GM21381 (cell line): Measurements from ENCODE around the gene VSTM2A.

Experiments
- ATAC-seq: cut with Tn5 transposase; IDR thresholded peaks from one replicate; pipeline ENCODE4 v1.9.1; 2021; ENCODE audit warnings: mild to moderate bottlenecking, moderate library complexity; ENCODE audit not compliant: unreplicated experiment

VSTM2A gene

DNA sequence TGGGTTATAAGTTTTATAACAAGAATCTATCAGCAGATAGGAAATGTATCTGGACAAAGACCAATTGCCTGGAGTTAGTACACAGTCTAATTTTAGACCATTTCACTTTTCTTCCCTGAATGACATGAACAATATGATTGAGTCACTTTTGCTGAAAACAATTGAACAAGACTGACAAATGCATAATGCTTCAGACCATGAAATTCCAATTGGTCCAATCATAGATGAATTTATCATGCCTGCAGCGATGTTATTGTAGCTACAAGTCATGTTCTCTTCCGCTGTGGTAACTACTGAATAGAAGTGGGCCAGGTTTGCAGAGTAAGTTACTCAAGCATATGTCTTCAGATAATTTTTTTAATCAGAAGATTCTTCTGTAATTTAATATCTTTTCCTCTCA is 73.4 kb downstream of the VSTM2A start:
- no peak for ATAC-seq
